ENCODE results near the gene ELOVL5.

ELOVL5 gene

GRCh38 chr6:53344969-53345368 lies 3.8 kb downstream of the ELOVL5 start:
- TF ChIP-seq CTCF (IDR thresholded peaks at IDR 0.05; ENCODE audit: low read depth, low read length) (no peak), POLR2A (IDR thresholded peaks at IDR 0.05; ENCODE audit: extremely low read depth, insufficient read length) (no peak), MYC (IDR thresholded peaks at IDR 0.05; ENCODE audit: low read depth, low read length) (no peak), MAX (IDR thresholded peaks at IDR 0.05; ENCODE audit: low read depth, low read length) (no peak)
- no peak overlapping the region for H3K4me3 ChIP-seq (ENCODE audit: low read depth, low read length)
- no peak for DNase-seq (ENCODE audit: low read depth)

- H3K4me3 ChIP-seq (ENCODE audit: low read depth, low read length), result no peak overlapping the region
- no peak for DNase-seq (ENCODE audit: low read depth)
- TF ChIP-seq MAX (IDR thresholded peaks at IDR 0.05; ENCODE audit: low read depth, low read length) (no peak), POLR2A (IDR thresholded peaks at IDR 0.05; ENCODE audit: extremely low read depth, insufficient read length) (no peak), MYC (IDR thresholded peaks at IDR 0.05; ENCODE audit: low read depth, low read length) (no peak), CTCF (IDR thresholded peaks at IDR 0.05; ENCODE audit: low read depth, low read length) (no peak)
Observed at GRCh38 chr6:53343092-53343491, 5.7 kb downstream of the ELOVL5 start.

- DNase-seq (ENCODE audit: low read depth), result no peak
- no peak overlapping the region for H3K4me3 ChIP-seq (ENCODE audit: low read depth, low read length)
- TF ChIP-seq CTCF (IDR thresholded peaks at IDR 0.05; ENCODE audit: low read depth, low read length), result no peak
- TF ChIP-seq POLR2A (IDR thresholded peaks at IDR 0.05; ENCODE audit: extremely low read depth, insufficient read length), result no peak
- TF ChIP-seq MAX (IDR thresholded peaks at IDR 0.05; ENCODE audit: low read depth, low read length), result no peak
- no peak for TF ChIP-seq MYC (IDR thresholded peaks at IDR 0.05; ENCODE audit: low read depth, low read length)
Observed at GRCh38 chr6:53342217-53342616, 6.5 kb downstream of the ELOVL5 start.

GRCh38 chr6:53340536-53340935 lies 8.2 kb downstream of the ELOVL5 start:
- DNase-seq (ENCODE audit: low read depth), result no peak
- TF ChIP-seq POLR2A (IDR thresholded peaks at IDR 0.05; ENCODE audit: extremely low read depth, insufficient read length) (no peak), CTCF (IDR thresholded peaks at IDR 0.05; ENCODE audit: low read depth, low read length) (no peak)
- no peak overlapping the region for H3K4me3 ChIP-seq (ENCODE audit: low read depth, low read length)

GRCh38 chr6:53339424-53339823 lies 9.3 kb downstream of the ELOVL5 start:
- DNase-seq (ENCODE audit: low read depth), result no peak
- TF ChIP-seq MAX (IDR thresholded peaks at IDR 0.05; ENCODE audit: low read depth, low read length) (no peak), CTCF (IDR thresholded peaks at IDR 0.05; ENCODE audit: low read depth, low read length) (no peak), MYC (IDR thresholded peaks at IDR 0.05; ENCODE audit: low read depth, low read length) (no peak), POLR2A (IDR thresholded peaks at IDR 0.05; ENCODE audit: extremely low read depth, insufficient read length) (no peak)

GRCh38 chr6:53338304-53338703 lies 10.4 kb downstream of the ELOVL5 start:
- no peak overlapping the region for H3K4me3 ChIP-seq (ENCODE audit: low read depth, low read length)
- DNase-seq (ENCODE audit: low read depth), result no peak
- TF ChIP-seq MYC (IDR thresholded peaks at IDR 0.05; ENCODE audit: low read depth, low read length) (no peak), CTCF (IDR thresholded peaks at IDR 0.05; ENCODE audit: low read depth, low read length) (no peak), MAX (IDR thresholded peaks at IDR 0.05; ENCODE audit: low read depth, low read length) (no peak), POLR2A (IDR thresholded peaks at IDR 0.05; ENCODE audit: extremely low read depth, insufficient read length) (no peak)

More at GRCh38 chr6:53339424-53339823, 9.3 kb downstream of the ELOVL5 start:
- no peak overlapping the region for H3K4me3 ChIP-seq (ENCODE audit: low read depth, low read length)

All from NB4 (cell line).